HepG2 (cell line): Measurements from ENCODE around the gene C2CD2.

ENCODE experiments used
- HMG20B ChIP-seq: conservative IDR thresholded peaks from 2 replicates; pipeline ENCODE4 v1.6.1; 2016; ENCODE audit warnings: missing genetic modification reagents, missing compliant biosample characterization
- HMGA1 ChIP-seq: sonication (generic); formaldehyde crosslinking; conservative IDR thresholded peaks from 2 replicates; pipeline ENCODE4 v1.4.0; 2020; ENCODE audit warnings: missing genetic modification reagents
- SRSF1 ChIP-seq: fragments of 200-400 bp; formaldehyde crosslinking; optimal IDR thresholded peaks from 2 replicates; pipeline ENCODE3; 2017; ENCODE audit warnings: mild to moderate bottlenecking, low read depth, low read length, moderate library complexity
- TCF12 ChIP-seq, 2 experiments: fragments of 450-650 bp in 1 of 2; sonication (generic) in 1 of 2; formaldehyde crosslinking in 1 of 2; IDR thresholded peaks; 2 replicates each; pipeline versions ENCODE4 v1.6.1 to v1.8.0; 2017 to 2022; ENCODE audit warnings: antibody characterized with exemption in 1 of 2, mild to moderate bottlenecking in 1 of 2, missing genetic modification reagents in 1 of 2, moderate library complexity in 1 of 2
- TMF1 ChIP-seq: sonication (generic); formaldehyde crosslinking; IDR thresholded peaks from 2 replicates; pipeline ENCODE4 v1.8.1; 2022; ENCODE audit warnings: low read depth, missing genetic modification reagents
- ZBTB4 ChIP-seq: sonication (generic); formaldehyde crosslinking; IDR thresholded peaks from 2 replicates; pipeline ENCODE4 v1.4.0; 2020; ENCODE audit warnings: missing genetic modification reagents, mild to moderate bottlenecking, borderline replicate concordance
- ZC3H4 ChIP-seq: sonication (generic); formaldehyde crosslinking; IDR thresholded peaks from 2 replicates; pipeline ENCODE4 v1.4.0; 2020; ENCODE audit warnings: missing genetic modification reagents, borderline replicate concordance
- ZNF788 ChIP-seq: sonication (generic); formaldehyde crosslinking; IDR thresholded peaks from 2 replicates; pipeline ENCODE4 v1.5.0; 2020; ENCODE audit warnings: mild to moderate bottlenecking, missing genetic modification reagents, borderline replicate concordance

GRCh38 chr21:41997657-41998056 lies 43.8 kb upstream of the C2CD2 start:
- TF ChIP-seq ZNF788: no peak
- no peak for TF ChIP-seq TCF12 (IDR thresholded peaks at IDR 0.05)
- no peak for TF ChIP-seq TCF12 (CRISPR knock-in tag; IDR thresholded peaks at IDR 0.05)
- TF ChIP-seq HMG20B (CRISPR knock-in tag): no peak
- no peak for TF ChIP-seq ZBTB4 (CRISPR knock-in tag)
- TF ChIP-seq ZC3H4 (CRISPR knock-in tag): no peak
- TF ChIP-seq HMGA1 (CRISPR knock-in tag): no peak
- TF ChIP-seq TMF1: no peak
- no peak for TF ChIP-seq SRSF1
